Stimulated activated CD8-positive, alpha-beta memory T cell treated with anti-CD3 and anti-CD28 coated beads, Interleukin-12 subunit alpha, Interleukin-12 subunit beta, amount 100 ng/mL, for 24 hours (primary cell): ENCODE results near the gene DPYD.

Experiments used
- DNase-seq: peaks from one replicate; pipeline ENCODE4 v3.0.0-alpha.2; 2020; ENCODE audit errors: extremely low read depth

DPYD gene

GRCh38 chr1:97044159-97044760 is 876.6 kb downstream of the DPYD start:
- DNase-seq = no peak

- DNase-seq = no peak
These were observed 878.3 kb downstream of the DPYD start for GRCh38 chr1:97042551-97042950.

GRCh38 chr1:97041026-97041425 is 879.8 kb downstream of the DPYD start:
- no peak for DNase-seq

- DNase-seq = no peak
These were observed 882.4 kb downstream of the DPYD start for GRCh38 chr1:97038410-97038809.

- DNase-seq = no peak
These were observed 886.2 kb downstream of the DPYD start for GRCh38 chr1:97034651-97035050.

GRCh38 chr1:97033949-97034348 is 886.9 kb downstream of the DPYD start:
- DNase-seq = no peak
